Gastroesophageal sphincter (tissue), 3 donors: Measurements from ENCODE around the gene PRSS56.

Experiments used
- POLR2AphosphoS5 ChIP-seq: sonication (generic); formaldehyde crosslinking; IDR thresholded peaks from one replicate; pipeline ENCODE4 v1.6.1; 2017; ENCODE audit warnings: antibody characterized with exemption
- TF ChIP-seq, protein P1 (sequence below), 4 experiments: fragments of 200-600 bp in 2 of 4; fragments of 450-650 bp in 2 of 4; sonication (generic) in 1 of 4; IDR thresholded peaks; one replicate each; pipeline ENCODE4 v1.5.1; 2017 to 2019; ENCODE audit warnings: antibody characterized with exemption in 4 of 4, mild to moderate bottlenecking in 2 of 4, moderate library complexity in 2 of 4

DNA sequence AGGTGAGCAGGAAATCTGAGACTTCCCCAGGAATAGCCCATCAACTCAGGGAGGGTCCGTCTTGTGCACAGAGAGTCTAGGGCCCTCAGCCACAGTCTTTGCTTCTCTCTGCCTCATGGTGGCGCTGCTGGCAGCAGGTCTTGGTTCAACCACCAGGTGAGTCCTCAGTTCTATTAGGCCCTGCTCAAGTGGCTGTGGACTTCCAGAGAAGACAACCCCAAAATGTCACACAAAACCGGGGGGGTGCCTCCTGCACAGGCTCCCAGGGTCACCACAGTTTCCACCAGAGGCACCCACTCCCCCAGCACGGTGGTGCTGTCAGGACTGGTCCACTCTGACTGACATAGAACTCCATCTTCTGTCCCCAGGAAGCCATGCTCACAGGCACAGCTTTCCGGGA is 16.9 kb downstream of the PRSS56 start:
- TF ChIP-seq, protein P1, sequence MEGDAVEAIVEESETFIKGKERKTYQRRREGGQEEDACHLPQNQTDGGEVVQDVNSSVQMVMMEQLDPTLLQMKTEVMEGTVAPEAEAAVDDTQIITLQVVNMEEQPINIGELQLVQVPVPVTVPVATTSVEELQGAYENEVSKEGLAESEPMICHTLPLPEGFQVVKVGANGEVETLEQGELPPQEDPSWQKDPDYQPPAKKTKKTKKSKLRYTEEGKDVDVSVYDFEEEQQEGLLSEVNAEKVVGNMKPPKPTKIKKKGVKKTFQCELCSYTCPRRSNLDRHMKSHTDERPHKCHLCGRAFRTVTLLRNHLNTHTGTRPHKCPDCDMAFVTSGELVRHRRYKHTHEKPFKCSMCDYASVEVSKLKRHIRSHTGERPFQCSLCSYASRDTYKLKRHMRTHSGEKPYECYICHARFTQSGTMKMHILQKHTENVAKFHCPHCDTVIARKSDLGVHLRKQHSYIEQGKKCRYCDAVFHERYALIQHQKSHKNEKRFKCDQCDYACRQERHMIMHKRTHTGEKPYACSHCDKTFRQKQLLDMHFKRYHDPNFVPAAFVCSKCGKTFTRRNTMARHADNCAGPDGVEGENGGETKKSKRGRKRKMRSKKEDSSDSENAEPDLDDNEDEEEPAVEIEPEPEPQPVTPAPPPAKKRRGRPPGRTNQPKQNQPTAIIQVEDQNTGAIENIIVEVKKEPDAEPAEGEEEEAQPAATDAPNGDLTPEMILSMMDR (IDR thresholded peaks at IDR 0.05): no peak
- TF ChIP-seq POLR2AphosphoS5: no peak
